H1 (cell line): Measurements from ENCODE around the gene SLC27A6. TPM values are rescaled to one million over a fixed set of nuclear protein-coding genes. Genes with fewer than 3 reads are reported as not detected.

Experiments used
- CHD1 ChIP-seq: IDR thresholded peaks from 2 replicates; pipeline ENCODE4 v1.6.1; 2012; ENCODE audit warnings: low read depth, low read length, improper control_type of control experiment
- EZH2 ChIP-seq: fragments of 200-600 bp; sonication (generic); IDR thresholded peaks from 2 replicates; pipeline ENCODE4 v1.7.1; 2012; ENCODE audit warnings: low read depth, mild to moderate bottlenecking, moderate library complexity, low read length, inconsistent platforms; ENCODE audit not compliant: severe bottlenecking
- RAD21 ChIP-seq, 2 experiments: IDR thresholded peaks in 1 of 2; conservative IDR thresholded peaks in 1 of 2; 2 replicates each; pipeline ENCODE4 v1.6.1; 2011; ENCODE audit warnings: low read depth in 2 of 2, low read length in 2 of 2, improper control_type of control experiment in 1 of 2, inconsistent platforms in 1 of 2, mild to moderate bottlenecking in 1 of 2, moderate library complexity in 1 of 2
- RXRA ChIP-seq: IDR thresholded peaks from 2 replicates; pipeline ENCODE4 v1.6.1; 2011; ENCODE audit warnings: low read depth, mild to moderate bottlenecking, low read length, moderate library complexity; ENCODE audit not compliant: insufficient read depth
- polyA plus RNA-seq, 7 experiments: library from polyadenylated mRNA; depleted of rRNA in 3 of 7; stranded (reverse) in 5 of 7; unstranded in 2 of 7; fragments of >200 nt in 5 of 7; fragments of 200-250 nt in 2 of 7; gene quantifications; 1 replicate in 5 of 7; 2 replicates in 1 of 7; 4 replicates in 1 of 7; pipeline versions ENCODE4 v1.2.1 to v1.2.3, GENCODE V29; 2011 to 2013; ENCODE audit warnings: missing spikeins in 2 of 7, mixed read lengths in 2 of 7
- total RNA-seq: library from RNA; stranded (reverse); fragmentation: NEBNext Ultra II Directional; extraction: Animal tissue kit (Norgen Biotek cat#: 25700); gene quantifications from 2 replicates; pipeline ENCODE4 v1.2.1, GENCODE V29; 2021
- TF ChIP-seq, protein P1 (sequence below): IDR thresholded peaks from 2 replicates; pipeline ENCODE4 v1.6.1; 2012; ENCODE audit warnings: inconsistent platforms

Gene SLC27A6
- total and polyA plus RNA-seq, 2 of the 8 experiments (the other 6 are each of a cell fraction or from before 2014, with no cell fraction given): 4.0 to 4.7 TPM

GRCh38 chr5:129074903-129075302, 109.6 kb downstream of the SLC27A6 start (continued):
- no peak for TF ChIP-seq EZH2
- TF ChIP-seq RAD21 (IDR thresholded peaks at IDR 0.05 in 1 of 2, conservative IDR thresholded peaks at IDR 0.05 in 1 of 2; ENCODE audit: low read depth in 2 of 2, low read length in 2 of 2): no peak
- TF ChIP-seq CHD1: no peak
- TF ChIP-seq, protein P1, sequence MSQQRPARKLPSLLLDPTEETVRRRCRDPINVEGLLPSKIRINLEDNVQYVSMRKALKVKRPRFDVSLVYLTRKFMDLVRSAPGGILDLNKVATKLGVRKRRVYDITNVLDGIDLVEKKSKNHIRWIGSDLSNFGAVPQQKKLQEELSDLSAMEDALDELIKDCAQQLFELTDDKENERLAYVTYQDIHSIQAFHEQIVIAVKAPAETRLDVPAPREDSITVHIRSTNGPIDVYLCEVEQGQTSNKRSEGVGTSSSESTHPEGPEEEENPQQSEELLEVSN: no peak
- TF ChIP-seq RXRA: no peak
